GM12874 (cell line): ENCODE measurements around the gene TOR1AIP1.

ENCODE experiments used
- TF ChIP-seq, protein P1 (sequence below): IDR thresholded peaks from 2 replicates; pipeline ENCODE4 v1.5.1; 2011; ENCODE audit warnings: low read depth, mild to moderate bottlenecking, control low read depth, low read length, moderate library complexity; ENCODE audit not compliant: insufficient read depth

Gene TOR1AIP1

DNA sequence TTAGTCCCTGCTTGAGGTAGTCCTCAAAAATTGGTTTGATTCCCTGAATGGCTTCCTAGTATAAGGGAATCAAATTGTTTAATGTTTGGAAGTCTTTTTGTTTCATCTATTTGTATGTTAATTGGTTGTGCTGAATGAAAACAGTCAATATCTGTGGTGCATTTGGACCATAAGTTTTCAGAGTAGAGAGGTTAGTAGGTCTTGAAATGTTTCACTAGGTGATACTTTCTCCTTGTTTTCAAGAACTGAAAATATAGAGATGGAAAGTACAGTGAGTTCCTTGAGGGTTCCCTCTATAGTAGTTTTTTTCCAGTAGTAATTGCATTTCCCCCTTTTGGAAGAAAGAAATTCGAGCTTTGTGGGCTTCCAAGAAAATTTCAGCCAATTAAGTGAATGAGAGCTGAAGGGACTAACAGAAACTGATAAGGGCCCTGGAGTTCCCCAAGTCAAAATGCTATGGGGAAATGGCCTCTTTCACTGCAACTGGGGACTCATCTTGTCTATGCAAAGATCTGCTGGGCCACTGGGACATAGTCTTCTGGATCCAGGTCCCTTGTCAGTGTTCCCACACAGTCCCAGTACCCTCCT lies 53.9 kb downstream of the TOR1AIP1 start:
- TF ChIP-seq, protein P1, sequence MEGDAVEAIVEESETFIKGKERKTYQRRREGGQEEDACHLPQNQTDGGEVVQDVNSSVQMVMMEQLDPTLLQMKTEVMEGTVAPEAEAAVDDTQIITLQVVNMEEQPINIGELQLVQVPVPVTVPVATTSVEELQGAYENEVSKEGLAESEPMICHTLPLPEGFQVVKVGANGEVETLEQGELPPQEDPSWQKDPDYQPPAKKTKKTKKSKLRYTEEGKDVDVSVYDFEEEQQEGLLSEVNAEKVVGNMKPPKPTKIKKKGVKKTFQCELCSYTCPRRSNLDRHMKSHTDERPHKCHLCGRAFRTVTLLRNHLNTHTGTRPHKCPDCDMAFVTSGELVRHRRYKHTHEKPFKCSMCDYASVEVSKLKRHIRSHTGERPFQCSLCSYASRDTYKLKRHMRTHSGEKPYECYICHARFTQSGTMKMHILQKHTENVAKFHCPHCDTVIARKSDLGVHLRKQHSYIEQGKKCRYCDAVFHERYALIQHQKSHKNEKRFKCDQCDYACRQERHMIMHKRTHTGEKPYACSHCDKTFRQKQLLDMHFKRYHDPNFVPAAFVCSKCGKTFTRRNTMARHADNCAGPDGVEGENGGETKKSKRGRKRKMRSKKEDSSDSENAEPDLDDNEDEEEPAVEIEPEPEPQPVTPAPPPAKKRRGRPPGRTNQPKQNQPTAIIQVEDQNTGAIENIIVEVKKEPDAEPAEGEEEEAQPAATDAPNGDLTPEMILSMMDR = no peak

DNA sequence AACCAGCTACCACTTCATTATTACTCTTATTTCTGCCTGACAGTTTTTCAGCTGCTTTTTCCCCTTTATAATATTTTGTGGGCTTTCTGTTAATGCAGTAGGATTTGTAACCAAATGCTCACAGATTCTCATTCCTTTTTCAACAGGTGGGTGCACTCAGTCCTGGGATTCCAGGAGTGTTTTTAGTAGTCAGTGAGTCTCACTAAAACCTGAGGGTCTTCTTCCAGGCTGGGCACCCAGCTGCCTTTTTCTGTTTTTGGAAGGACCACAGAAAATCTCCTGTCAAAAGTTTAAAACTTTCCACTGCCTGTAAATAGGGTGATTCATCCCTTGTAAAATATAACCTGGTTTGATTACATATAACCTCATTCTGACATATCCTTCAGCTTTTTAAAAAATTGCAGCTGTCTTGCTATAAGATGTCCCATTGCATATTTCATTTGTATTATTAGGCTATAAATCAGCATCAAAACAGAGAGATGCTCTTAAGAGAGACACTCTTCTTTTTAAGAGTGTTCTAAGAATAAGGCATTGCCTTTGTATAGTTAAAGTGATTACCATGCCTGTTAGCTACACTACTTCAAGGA lies 55.7 kb downstream of the TOR1AIP1 start:
- TF ChIP-seq, protein P1 = no peak

DNA sequence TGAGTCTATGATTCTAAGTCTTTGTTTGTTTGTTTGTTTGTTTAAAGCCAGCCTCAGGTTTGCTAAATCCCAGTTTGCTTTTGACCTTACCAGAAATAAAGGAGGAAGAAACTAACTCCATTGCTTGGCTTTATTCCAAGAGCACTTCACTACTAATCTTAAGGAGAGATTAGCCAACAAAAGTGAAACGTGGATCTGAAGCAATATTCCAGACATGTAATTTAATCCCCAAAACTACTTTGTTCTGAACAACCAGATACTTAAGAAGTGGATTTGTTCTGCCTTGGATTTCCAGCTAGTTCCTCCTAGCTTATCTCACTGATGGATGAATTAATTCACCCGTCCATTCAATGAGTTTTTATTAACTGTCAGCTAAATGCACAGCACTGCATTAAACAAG lies 56.7 kb downstream of the TOR1AIP1 start:
- TF ChIP-seq, protein P1 = no peak

DNA sequence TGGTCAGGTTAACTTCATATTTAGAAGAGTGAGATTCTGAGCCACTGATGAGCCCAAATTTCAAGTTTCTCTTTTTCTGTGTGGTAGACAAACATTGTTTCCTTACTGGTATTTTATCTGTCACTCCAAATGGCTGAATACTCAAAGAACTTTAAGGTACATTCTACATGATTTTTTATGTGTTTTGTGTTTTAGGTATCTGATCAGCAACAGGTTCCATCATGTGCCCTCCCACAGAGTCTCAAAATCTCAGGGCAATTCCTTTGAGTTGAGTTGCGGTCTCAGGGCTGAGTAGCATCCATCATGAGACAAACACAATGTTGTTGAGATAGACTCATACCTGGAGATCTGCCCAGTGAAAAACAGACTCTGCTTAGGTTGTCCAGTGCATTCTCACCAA lies 57.9 kb downstream of the TOR1AIP1 start:
- TF ChIP-seq, protein P1 = no peak

DNA sequence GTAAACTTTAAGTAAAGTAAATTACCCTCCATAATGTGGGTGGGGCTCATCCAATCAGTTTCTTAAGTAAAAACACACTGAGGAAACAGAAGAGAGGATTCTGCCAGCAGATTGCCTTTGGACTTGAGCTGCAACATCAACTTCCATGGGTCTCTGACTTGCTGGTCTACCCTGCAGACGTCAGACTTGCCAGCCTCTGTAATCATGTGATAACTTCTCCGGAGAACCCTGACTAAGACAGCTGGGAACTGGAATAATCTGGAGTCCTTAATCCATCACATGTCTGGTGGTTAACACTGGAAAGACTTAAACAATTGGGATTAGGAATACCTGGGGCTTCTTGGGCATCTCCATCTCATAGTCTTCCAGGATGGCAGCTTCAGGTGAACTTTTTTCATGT lies 59.4 kb downstream of the TOR1AIP1 start:
- TF ChIP-seq, protein P1 = no peak

GRCh38 chr1:179950651-179951050 lies 68.6 kb downstream of the TOR1AIP1 start:
- TF ChIP-seq, protein P1 = no peak

DNA sequence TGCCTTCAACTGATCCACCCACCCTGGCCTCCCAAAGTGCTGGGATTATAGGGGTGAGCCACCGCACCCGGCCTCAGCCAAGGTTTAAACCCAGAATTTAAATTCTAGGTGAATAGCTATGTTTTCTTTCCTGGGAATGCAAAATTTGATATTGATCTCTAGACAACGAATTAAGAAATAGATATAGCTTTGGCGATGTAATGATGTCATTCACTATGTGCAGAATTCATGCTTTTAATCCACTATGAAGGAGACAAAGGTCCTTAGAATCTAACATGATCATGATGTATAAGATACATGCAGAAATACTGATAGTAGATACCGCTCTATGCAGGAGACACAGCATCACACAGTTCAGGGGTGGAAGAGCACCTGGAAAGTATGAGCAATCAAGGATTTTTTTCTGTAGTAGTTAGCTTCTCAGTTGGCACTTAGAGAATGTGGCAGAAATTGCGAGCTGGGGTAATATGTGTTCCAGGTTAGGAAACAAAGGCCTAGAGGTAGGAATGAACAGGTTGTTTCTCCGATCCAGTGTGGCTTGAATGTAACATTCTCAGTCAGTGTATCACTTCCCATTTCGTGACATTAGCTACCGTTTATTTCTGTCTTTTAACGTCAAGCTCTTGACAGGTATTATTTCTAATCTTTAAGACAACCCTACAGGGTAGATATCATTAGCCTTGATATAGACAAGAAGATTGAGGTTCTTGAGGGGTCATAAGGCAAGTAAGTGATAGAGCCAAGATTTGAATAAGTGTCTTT lies 69.5 kb downstream of the TOR1AIP1 start:
- TF ChIP-seq, protein P1 = no peak
